Inferior parietal cortex (tissue), 1 donor: Measurements from ENCODE around the gene ST8SIA5.

Source experiments
- DNase-seq: peaks from one replicate; pipeline ENCODE4 v3.0.0-alpha.2; 2016; ENCODE audit errors: extremely low spot score

The ST8SIA5 gene

GRCh38 chr18:46629361-46629760 lies 127.5 kb downstream of the ST8SIA5 start:
- no peak for DNase-seq

GRCh38 chr18:46628206-46628605 lies 128.6 kb downstream of the ST8SIA5 start:
- no peak for DNase-seq

- DNase-seq: no peak
Observed at GRCh38 chr18:46627136-46627535, 129.7 kb downstream of the ST8SIA5 start.

- no peak for DNase-seq
Observed at GRCh38 chr18:46625069-46625468, 131.8 kb downstream of the ST8SIA5 start.

- peak; percentile 43 for DNase-seq
Observed at GRCh38 chr18:46624127-46624526, 132.7 kb downstream of the ST8SIA5 start.

GRCh38 chr18:46623541-46623940 lies 133.3 kb downstream of the ST8SIA5 start:
- peak; percentile 31 for DNase-seq

GRCh38 chr18:46622999-46623398 lies 133.9 kb downstream of the ST8SIA5 start:
- DNase-seq: peak; percentile 59

GRCh38 chr18:46622451-46622850 lies 134.4 kb downstream of the ST8SIA5 start:
- no peak for DNase-seq

GRCh38 chr18:46621871-46622270 lies 135.0 kb downstream of the ST8SIA5 start:
- no peak for DNase-seq

- no peak for DNase-seq
Observed at GRCh38 chr18:46621111-46621766, 135.6 kb downstream of the ST8SIA5 start.

GRCh38 chr18:46619559-46619958 lies 137.3 kb downstream of the ST8SIA5 start:
- no peak for DNase-seq
